Breast epithelium (tissue), 3 donors: ENCODE measurements around the gene ALS2CL.

ENCODE experiments used
- POLR2AphosphoS5 ChIP-seq, 3 donors: sonication (generic); formaldehyde crosslinking; IDR thresholded peaks; one replicate each; pipeline ENCODE4 v1.6.1; 2017; ENCODE audit warnings: antibody characterized with exemption in 3 of 3
- TF ChIP-seq, protein P1 (sequence below), 3 donors: fragments of 450-650 bp; IDR thresholded peaks; one replicate each; pipeline ENCODE4 v1.5.1; 2016 to 2017; ENCODE audit warnings: antibody characterized with exemption in 3 of 3, mild to moderate bottlenecking in 3 of 3, moderate library complexity in 3 of 3

DNA sequence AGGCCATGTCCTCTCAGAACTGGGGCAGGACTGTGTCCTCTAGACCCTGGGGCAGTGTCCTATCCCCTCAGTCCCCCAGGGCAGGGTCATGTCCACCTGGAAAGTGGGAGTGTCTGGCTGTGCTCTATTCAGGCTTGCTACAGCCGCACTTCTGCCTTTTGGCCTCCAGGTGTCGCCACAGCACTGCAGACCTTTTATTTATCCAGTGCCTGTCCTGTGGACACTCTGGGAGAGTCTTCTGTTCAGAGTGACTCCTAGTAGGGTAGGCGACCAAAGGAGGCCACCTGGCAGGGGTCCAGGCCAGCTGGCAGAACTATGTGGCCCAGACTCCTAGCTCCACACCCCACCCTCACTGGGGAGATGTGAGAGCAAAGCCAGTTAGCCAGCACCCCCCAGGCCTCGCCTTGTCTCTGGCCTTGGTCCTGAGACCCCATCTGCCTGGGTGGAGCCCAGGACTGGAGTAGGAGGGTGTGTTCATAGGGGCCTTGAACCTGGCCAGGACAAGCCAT lies 11.6 kb upstream of the ALS2CL start:
- TF ChIP-seq, protein P1, sequence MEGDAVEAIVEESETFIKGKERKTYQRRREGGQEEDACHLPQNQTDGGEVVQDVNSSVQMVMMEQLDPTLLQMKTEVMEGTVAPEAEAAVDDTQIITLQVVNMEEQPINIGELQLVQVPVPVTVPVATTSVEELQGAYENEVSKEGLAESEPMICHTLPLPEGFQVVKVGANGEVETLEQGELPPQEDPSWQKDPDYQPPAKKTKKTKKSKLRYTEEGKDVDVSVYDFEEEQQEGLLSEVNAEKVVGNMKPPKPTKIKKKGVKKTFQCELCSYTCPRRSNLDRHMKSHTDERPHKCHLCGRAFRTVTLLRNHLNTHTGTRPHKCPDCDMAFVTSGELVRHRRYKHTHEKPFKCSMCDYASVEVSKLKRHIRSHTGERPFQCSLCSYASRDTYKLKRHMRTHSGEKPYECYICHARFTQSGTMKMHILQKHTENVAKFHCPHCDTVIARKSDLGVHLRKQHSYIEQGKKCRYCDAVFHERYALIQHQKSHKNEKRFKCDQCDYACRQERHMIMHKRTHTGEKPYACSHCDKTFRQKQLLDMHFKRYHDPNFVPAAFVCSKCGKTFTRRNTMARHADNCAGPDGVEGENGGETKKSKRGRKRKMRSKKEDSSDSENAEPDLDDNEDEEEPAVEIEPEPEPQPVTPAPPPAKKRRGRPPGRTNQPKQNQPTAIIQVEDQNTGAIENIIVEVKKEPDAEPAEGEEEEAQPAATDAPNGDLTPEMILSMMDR (IDR thresholded peaks at IDR 0.05) = peak; percentile 97
- TF ChIP-seq POLR2AphosphoS5 (IDR thresholded peaks at IDR 0.05) = no peak
